Cardiac fibroblast (primary cell): ENCODE measurements around the gene LRRC38.
"Not testable (repeated sequence)": the region's sequence is repeated elsewhere in the genome, so short reads cannot be mapped to it uniquely, and the experiment has no call there.

Experiments
- DNase-seq, 2 donors: peaks; one replicate each; pipeline versions ENCODE4 v3.0.0 to v3.0.0-alpha.2; 2010; ENCODE audit warnings: low read depth in 2 of 2
- H3K4me3 ChIP-seq, 2 donors: replicated peaks in 1 of 2; 1 replicate in 1 of 2; 2 replicates in 1 of 2; pipeline ENCODE4 v1.5.1; 2011; ENCODE audit warnings: low read depth in 2 of 2, low read length in 2 of 2, mild to moderate bottlenecking in 2 of 2, moderate library complexity in 1 of 2
- TF ChIP-seq, protein P1 (sequence below): IDR thresholded peaks from one replicate; pipeline ENCODE4 v1.5.1; 2011; ENCODE audit warnings: low read depth, mild to moderate bottlenecking, low read length, inconsistent platforms

The LRRC38 gene

DNA sequence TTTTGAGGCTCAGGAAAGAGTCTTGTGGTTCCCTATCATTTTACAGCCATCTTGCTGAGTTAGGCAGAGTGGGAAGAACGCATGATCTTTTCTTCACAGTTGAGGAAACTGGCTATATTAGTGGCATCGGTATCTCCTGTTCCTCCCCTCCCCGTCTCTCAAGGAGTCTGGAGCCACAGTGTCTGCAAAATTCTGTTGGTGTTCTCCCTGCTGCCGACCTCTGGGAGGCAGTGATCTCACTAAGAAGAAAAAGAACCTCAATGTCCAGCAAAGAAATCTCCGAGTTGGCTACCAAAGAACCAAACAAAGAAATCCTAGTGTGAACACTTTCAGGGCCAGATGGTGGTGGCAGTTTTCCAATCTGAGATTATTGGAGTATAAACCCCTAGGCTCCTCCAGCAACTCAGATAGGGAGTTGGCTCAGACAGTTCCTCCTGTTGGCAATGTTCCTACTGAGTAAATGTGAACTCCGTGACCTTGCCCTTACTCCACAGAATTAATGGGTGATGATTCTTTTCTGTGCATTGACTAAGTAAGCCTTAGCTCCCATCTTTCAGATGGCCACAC is 62.3 kb downstream of the LRRC38 start:
- DNase-seq, result no peak
- no peak overlapping the region for H3K4me3 ChIP-seq
- TF ChIP-seq, protein P1, sequence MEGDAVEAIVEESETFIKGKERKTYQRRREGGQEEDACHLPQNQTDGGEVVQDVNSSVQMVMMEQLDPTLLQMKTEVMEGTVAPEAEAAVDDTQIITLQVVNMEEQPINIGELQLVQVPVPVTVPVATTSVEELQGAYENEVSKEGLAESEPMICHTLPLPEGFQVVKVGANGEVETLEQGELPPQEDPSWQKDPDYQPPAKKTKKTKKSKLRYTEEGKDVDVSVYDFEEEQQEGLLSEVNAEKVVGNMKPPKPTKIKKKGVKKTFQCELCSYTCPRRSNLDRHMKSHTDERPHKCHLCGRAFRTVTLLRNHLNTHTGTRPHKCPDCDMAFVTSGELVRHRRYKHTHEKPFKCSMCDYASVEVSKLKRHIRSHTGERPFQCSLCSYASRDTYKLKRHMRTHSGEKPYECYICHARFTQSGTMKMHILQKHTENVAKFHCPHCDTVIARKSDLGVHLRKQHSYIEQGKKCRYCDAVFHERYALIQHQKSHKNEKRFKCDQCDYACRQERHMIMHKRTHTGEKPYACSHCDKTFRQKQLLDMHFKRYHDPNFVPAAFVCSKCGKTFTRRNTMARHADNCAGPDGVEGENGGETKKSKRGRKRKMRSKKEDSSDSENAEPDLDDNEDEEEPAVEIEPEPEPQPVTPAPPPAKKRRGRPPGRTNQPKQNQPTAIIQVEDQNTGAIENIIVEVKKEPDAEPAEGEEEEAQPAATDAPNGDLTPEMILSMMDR, result no peak

DNA sequence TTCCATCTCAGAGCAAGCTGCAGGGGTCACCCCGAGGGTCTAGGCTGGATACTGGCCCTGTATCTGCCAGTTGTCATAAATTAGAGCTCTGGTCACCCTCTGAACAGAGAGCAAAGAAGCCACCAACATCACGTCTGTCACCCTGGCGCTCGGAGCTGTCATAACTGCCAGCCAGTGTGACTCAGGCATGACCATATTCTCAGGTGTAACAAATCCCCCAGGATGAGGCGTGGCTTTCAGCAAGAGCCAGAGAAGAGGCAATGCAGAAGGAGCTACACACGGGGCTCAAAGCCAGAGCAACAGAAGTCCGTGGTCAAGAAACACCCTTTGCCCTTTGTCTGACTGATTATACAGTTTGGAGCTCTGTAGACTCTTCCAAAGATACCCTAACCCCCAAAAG is 63.6 kb downstream of the LRRC38 start:
- DNase-seq, result no peak
- H3K4me3 ChIP-seq, result no peak overlapping the region
- TF ChIP-seq, protein P1, result no peak

DNA sequence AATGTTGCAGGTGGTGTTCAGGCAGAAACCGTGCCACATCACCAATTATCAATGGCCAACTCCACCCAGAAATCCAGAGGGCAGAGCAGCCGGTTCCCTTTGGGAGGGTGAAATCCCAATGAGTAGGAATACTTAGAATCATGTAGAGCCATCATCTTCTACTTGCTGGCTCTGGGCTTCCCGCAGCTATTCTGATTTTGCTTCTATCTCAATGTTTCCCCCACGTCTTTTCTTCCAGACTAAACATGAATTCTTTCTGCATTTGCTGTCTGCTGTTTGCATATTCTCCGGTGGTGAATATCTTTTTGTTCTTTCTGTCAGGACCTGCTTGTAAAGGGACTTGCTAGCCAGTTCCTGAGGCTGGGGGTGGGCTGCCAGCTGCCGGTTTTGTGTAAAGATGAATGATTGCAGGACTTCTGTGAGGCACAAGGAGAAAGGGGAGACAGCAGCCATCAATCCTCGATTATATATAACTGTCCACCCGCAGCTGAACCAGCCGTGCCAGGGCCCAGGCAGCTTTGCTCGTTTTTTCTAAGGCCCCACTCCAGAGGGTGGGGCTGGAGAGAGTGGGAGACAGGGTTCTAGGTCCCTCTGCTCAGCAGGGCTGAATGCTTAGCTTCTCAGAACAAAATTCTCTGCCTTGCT is 70.3 kb downstream of the LRRC38 start:
- no peak for DNase-seq
- no peak overlapping the region for H3K4me3 ChIP-seq
- TF ChIP-seq, protein P1, result no peak

DNA sequence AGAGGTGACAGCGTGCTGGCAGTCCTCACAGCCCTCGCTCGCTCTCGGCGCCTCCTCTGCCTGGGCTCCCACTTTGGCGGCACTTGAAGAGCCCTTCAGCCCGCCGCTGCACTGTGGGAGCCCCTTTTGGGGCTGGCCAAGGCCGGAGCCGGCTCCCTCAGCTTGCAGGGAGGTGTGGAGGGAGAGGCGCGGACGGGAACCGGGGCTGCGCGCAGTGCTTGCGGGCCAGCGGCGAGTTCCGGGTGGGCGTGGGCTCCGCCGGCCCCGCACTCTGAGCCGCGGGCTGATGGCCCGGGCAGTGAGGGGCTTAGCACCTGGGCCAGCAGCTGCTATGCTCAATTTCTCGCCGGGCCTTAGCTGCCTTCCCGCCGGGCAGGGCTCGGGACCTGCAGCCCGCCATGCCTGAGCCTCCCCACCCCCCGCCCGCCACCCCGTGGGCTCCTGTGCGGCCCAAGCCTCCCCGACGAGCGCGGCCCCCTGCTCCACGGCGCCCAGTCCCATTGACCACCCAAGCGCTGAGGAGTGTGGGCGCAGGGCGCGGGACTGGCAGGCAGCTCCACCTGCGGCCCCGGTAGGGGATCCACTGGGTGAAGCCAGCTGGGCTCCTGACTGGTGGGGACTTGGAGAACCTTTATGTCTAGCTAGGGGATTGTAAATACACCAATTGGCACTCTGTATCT is 74.6 kb downstream of the LRRC38 start:
- H3K4me3 ChIP-seq, DNase-seq: not testable (repeated sequence)

DNA sequence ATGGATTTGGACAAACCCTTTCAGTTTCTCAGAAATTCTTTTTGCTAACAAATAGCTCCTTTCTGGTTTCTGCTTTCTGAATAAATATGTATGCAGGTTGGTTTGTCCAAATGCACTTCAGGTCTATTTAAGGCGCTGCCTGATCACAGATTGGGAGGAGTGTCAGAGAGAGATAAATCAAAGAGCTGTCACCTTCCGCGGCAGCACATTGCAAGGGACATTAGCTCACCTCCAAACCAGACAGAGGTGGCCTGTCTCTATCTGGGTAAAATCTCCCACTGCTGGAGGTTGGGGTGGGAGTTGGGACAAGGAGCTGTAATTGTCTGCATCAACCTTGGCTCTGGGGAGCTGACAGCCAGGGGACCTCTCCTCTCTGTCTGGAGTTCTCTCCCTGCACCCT is 78.3 kb downstream of the LRRC38 start:
- no peak overlapping the region for H3K4me3 ChIP-seq
- DNase-seq, result no peak
- TF ChIP-seq, protein P1, result no peak

DNA sequence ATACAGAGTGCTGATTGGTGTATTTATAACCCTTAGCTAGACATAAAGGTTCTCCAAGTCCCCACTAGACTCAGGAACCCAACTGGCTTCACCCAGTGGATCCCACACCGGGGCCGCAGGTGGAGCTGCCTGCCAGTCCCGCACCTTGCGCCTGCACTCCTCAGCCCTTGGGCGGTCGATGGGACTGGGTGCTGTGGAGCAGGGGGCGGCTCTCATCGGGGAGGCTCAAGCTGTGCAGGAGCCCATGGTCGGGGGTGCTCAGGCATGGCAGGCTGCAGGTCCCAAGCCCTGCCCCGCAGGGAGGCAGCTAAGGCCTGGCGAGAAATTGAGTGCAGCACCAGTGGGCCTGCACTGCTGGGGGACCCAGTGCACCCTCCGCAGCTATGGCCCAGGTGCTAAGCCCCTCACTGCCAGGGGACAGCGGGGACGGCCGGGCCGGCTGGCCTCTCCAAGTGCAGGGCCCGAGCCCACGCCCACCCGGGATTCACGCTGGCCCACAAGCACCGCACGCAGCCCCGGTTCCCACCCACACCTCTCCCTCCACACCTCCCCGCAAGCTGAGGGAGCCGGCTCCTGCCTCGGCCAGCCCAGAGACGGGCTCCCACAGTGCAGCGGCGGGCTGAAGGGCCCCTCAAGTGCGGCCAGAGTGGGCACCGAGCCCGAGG is 80.0 kb downstream of the LRRC38 start:
- DNase-seq, result not testable (repeated sequence)

DNA sequence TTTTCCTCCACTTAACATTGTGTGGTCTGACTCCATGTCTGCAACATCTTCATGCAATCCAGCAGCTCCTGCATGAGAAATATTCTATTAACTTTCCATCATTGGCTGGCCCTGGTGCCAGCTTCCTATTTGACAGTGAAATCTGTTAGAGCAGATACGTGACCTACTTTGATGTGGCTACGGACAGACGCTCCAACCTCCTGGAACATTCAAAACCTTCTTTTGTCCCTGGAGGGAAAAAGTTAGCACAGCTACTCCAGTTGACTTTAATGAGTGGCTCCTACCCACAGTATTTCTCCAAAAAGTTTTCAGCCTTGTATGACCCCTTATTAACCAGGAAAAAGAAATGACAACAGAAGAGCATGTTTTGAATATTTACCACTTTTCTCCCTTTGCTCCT is 81.6 kb downstream of the LRRC38 start:
- TF ChIP-seq, protein P1, result no peak

More for the DNA sequence above, 80.0 kb downstream of the LRRC38 start:
- H3K4me3 ChIP-seq, result not testable (repeated sequence)

More for the DNA sequence above, 81.6 kb downstream of the LRRC38 start:
- H3K4me3 ChIP-seq, result no peak overlapping the region
- DNase-seq, result no peak
